ENCODE results near the gene ARIH2.

The ARIH2 gene

GRCh38 chr3:48929358-48930035 lies 10.9 kb downstream of the ARIH2 start:
- DNase-seq: no peak

DNA sequence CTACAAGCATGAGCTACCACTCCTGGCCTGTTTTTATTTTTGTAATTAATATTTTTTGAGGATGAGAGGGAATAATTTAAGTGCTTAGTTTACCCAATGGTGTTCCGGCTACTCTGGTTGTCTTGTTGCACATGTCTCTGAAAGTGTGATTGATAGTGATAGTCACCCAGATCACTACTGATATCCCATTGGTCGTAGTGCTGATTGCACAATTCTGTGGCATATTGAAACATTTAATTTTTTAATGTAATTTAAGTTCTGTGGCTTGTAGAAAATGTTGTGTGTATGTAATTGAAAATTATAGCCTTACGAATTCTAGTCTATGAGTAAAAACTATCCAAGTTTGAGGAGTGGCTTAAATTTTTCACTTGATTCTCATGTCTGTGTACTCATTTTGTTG lies 11.9 kb downstream of the ARIH2 start:
- no peak for DNase-seq

GRCh38 chr3:48931944-48932580 lies 13.4 kb downstream of the ARIH2 start:
- DNase-seq: no peak

- DNase-seq: no peak
These were observed 15.8 kb downstream of the ARIH2 start for GRCh38 chr3:48934333-48934991.

DNA sequence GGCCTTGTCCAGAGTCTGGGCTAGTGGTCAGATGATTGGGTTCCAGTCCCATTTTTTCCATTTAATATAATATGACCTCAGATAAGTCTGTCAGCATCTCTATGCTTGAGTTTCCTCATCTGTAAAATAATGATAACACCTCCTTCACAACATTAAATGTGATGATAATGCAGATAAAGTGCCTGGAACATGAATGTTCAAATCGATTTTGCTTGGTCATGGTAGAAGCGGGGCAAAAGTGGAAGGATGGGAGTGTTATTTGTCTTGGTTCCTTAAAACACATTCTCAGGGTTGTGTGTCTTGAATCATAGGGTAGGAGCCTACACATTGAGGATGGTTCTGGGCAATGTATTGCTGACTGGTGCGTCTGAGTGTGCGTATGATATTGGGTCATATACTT lies 16.9 kb downstream of the ARIH2 start:
- DNase-seq: no peak

GRCh38 chr3:48938156-48938555 lies 19.5 kb downstream of the ARIH2 start:
- no peak for DNase-seq

- no peak for DNase-seq
These were observed 20.0 kb downstream of the ARIH2 start for GRCh38 chr3:48938689-48939088.

GRCh38 chr3:48945432-48945831 lies 26.8 kb downstream of the ARIH2 start:
- no peak for DNase-seq

DNA sequence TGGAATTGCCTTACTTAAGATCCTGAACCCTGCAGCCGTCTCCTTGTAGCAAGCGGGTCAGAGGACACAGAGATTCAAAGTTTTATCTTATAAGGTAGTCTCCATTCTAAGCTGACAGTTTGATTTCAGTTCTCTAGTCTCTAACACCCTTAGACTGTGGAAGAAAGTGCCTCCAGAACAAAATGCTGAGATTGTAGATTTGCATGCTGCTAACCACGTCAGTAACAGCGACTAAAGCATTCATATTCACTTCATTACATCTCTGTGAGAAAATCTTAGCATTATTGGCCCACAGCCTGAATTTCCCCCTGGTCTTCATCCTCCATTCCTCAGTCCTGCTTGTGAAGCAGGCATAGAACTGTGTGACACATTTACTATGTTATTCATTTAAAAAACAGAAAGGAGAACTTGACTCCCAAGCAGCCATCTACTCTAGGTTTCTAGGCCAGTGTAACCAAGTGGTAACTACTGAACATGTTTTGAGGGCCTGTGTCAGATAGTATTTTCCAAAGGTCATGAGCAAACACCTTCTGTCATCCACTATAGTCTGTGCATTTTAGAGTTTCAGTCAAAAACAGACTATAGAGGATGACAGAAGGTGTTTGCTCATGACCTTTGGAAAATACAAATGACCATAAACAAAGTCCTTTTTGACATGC lies 27.4 kb downstream of the ARIH2 start:
- DNase-seq: no peak

- DNase-seq: no peak
These were observed 30.7 kb downstream of the ARIH2 start for GRCh38 chr3:48949376-48949717.

DNA sequence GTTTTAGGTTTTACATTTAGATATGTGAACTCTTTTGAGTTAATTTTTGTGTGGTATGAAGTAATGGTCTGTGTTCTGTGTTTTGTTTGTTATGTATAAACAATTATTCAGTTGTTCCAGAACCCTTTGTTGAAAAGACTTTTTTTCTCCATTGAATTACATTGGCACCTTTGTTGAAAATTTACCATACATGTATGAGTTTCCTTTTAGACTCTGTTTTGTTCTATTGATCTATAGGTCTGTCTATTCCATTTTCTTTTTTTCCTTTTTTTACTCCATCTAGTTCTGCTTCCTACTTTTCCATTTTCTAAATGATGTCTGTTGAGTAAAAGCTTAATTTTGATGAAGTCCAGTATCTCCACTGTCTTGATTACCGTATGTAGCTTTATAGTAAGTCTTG lies 31.4 kb downstream of the ARIH2 start:
- DNase-seq: no peak

DNA sequence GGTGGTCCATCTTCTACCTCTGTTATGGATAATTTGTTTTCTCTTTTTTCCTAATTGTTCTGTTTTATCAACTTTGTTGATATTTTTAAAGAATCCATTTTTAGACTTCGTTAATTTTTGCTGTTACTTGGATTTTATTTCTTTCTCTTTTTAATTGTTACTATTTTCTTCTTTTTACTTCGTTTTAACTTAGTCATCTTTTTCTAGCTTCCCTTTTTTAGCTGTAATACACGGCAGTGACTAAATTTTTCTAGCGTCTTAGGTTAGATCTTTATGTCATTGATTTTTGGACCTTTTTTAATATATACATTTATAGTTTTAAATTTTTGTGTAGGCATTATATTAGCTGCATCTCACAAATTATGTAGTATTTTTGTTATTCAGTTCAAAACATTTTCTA lies 33.1 kb downstream of the ARIH2 start:
- no peak for DNase-seq

GRCh38 chr3:48952510-48953118 lies 34.0 kb downstream of the ARIH2 start:
- peak; percentile 2 for DNase-seq

DNA sequence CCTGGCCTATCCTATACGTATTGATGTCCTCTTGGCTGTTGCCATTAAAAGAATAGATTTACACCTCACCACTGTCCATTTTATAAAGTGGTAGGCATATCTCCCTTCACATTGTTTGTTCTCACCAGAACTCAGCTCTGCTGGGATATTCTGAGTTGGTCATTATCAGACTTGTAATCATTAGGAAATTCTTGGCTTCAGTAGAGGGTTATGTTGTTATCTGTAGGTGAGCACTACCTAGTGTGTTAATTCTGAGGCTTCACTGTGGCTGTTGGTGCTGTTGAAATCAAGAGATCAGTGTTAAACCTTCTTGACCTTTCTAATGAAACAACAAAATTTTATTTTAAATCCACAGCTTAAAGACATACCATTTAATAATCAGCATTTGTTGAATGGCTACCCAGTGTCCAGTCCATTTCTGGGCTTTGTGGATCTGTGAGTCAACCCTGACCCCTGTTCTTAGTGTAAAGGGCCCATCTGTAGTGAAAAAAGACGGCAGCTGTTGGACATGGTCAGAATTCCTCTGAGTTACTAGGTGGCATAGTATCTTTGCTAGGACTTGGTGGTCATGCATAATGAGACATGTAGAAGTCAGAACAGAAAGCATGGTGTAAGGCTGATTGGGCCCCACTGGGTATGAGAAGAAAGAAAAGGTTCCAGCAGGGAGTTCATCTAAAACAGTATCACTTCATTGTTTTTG lies 38.5 kb downstream of the ARIH2 start:
- DNase-seq: no peak

GRCh38 chr3:48960841-48961413 lies 42.3 kb downstream of the ARIH2 start:
- DNase-seq: no peak

GRCh38 chr3:48962340-48962739 lies 43.7 kb downstream of the ARIH2 start:
- DNase-seq: no peak

- no peak for DNase-seq
These were observed 44.3 kb downstream of the ARIH2 start for GRCh38 chr3:48962939-48963338.

DNA sequence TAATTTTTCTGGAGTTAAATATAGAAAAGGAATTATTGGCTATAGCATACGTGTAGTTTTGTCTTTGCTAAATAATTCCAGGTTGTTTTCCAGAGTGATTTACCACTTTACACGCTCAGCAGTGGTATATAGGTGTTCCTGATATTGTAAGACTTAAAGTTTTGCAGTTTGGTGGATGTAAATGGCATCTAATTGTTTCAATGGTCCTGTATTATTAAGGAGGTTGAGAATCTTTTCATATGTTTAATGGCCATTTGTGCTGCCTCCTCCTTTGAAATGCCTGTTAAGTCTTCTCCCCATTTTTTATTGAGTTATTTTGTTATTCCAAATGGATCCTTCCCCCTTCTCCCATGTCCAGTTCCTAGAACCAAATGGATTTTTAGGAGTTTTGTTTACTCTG lies 44.9 kb downstream of the ARIH2 start:
- no peak for DNase-seq

DNA sequence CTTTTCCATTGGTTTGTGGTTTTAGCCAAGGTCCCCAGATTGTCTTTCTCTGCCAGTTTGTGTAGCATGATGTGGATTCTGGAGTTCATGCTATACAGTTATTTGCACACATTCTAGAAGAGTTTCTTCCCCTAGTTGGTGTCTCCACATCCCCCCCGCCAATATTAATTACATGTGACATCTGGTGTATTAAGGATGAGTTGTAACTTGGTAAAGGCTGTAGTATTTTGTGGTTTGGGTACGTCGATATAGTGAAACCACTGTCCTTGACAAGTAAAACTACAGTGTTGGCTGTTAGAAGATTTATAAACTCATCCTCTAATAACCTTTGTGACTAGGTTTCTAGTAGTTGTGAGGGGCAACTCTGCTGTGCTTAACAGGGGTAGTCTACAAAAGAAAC lies 47.7 kb downstream of the ARIH2 start:
- DNase-seq: no peak

DNA sequence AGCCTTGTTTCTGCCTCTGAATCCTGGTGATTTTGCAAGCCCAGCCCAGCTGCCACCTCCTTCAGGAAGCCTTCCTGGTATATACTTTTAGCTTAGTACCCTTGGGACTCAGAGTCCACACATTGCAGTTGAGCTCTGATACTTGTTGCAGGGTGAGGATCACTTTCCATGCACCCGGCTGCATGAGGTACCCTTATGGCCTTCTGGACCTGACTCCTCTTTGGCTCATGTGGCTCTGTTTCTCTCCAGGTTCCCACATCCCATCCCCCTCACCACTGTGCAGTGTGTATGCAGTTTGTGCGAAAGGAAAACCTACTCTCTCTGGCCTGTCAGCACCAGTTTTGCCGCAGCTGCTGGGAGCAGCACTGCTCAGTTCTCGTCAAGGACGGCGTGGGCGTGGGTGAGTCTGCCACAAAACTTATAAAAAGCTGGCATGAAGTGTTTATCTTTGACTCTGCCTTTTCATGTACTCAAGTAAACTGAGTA lies 48.3 kb downstream of the ARIH2 start:
- no peak for DNase-seq

DNA sequence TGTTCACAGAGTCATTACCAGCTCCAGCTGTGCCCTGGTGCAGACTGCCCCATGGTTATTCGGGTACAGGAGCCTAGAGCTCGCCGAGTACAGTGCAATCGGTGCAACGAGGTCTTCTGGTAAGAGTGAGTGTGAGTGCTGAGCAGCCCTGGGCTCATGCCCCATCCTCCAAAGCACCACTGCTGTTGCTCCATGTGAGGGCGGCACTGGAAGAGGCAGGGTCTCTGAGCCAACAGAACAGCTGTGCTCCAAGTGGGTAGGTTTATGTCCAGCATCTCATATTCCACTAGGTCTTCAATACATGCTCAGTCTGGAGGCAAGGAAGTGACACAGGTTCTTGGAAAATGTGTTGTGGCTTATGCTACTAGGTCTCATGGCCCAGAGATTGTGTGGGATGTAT lies 51.9 kb downstream of the ARIH2 start:
- no peak for DNase-seq

GRCh38 chr3:48974076-48974864 lies 55.6 kb downstream of the ARIH2 start:
- no peak for DNase-seq
